ENCODE results near the gene KDM4C. TPM values are rescaled to one million over a fixed set of nuclear protein-coding genes. Genes with fewer than 3 reads are reported as not detected.

Gene KDM4C
- total RNA-seq, 2 donors from 2014 or later = 12.8 to 31.5 TPM

GRCh38 chr9:7135735-7136134 is 378.0 kb downstream of the KDM4C start:
- TF ChIP-seq CTCF (conservative IDR thresholded peaks at IDR 0.05) = peak; percentile 51
- DNase-seq = no peak
- Histone ChIP-seq H3K9me3 (ENCODE audit: control insufficient read depth, low read length) (no peaks in the 10 kb centered on the region), H3K27me3 (ENCODE audit: control insufficient read depth, insufficient read depth, low read length, poor library complexity, severe bottlenecking) (no peaks in the 10 kb centered on the region), H3K4me3 (ENCODE audit: low read length) (no peak overlapping the region), H3K27ac (ENCODE audit: low read depth, low read length) (no peak overlapping the region), H3K36me3 (ENCODE audit: control insufficient read depth, insufficient read depth, low read length) (peaks cover 33% of the 10 kb centered on the region), H3K9ac (ENCODE audit: extremely low read depth, low read length, poor library complexity, severe bottlenecking) (no peak overlapping the region), H3K4me1 (ENCODE audit: control insufficient read depth, insufficient read depth, low read length) (no peaks in the 10 kb centered on the region)
- no peaks in the 10 kb centered on the region for H3K27me3 Mint-ChIP-seq (ENCODE audit: insufficient read depth)
- peaks cover 14% of the 10 kb centered on the region for H3K36me3 Mint-ChIP-seq (ENCODE audit: low read depth)
- 94 to 97% methylated on average over 4 of the region's 4 CpGs for WGBS, 2 experiments (ENCODE audit: insufficient coverage in 1 of 2, insufficient read length in 1 of 2)
- no peak overlapping the region for H3K4me3 Mint-ChIP-seq
- no peak overlapping the region for H3K27ac Mint-ChIP-seq
- no peaks in the 10 kb centered on the region for H3K9me3 Mint-ChIP-seq
- H3K4me1 Mint-ChIP-seq = peaks cover 16% of the 10 kb centered on the region

GRCh38 chr9:7137040-7137439 is 379.3 kb downstream of the KDM4C start:
- Histone ChIP-seq H3K27me3 (ENCODE audit: control insufficient read depth, insufficient read depth, low read length, poor library complexity, severe bottlenecking) (no peaks in the 10 kb centered on the region), H3K4me1 (ENCODE audit: control insufficient read depth, insufficient read depth, low read length) (no peaks in the 10 kb centered on the region), H3K27ac (ENCODE audit: low read depth, low read length) (no peak overlapping the region), H3K36me3 (ENCODE audit: control insufficient read depth, insufficient read depth, low read length) (peaks cover 34% of the 10 kb centered on the region), H3K9me3 (ENCODE audit: control insufficient read depth, low read length) (no peaks in the 10 kb centered on the region), H3K9ac (ENCODE audit: extremely low read depth, low read length, poor library complexity, severe bottlenecking) (no peak overlapping the region), H3K4me3 (ENCODE audit: low read length) (no peak overlapping the region)
- 94 to 96% methylated on average over 4 to 6 of the region's 6 CpGs for WGBS, 2 experiments (ENCODE audit: insufficient coverage in 1 of 2, insufficient read length in 1 of 2)
- Mint-ChIP-seq H3K4me3 (no peak overlapping the region), H3K27me3 (ENCODE audit: insufficient read depth) (no peaks in the 10 kb centered on the region), H3K4me1 (peaks cover 16% of the 10 kb centered on the region), H3K27ac (no peak overlapping the region), H3K9me3 (no peaks in the 10 kb centered on the region), H3K36me3 (ENCODE audit: low read depth) (peaks cover 17% of the 10 kb centered on the region)
- no peak for DNase-seq
- TF ChIP-seq CTCF (conservative IDR thresholded peaks at IDR 0.05) = no peak

- H3K4me3 ChIP-seq (ENCODE audit: low read length) = no peak overlapping the region
- TF ChIP-seq CTCF (conservative IDR thresholded peaks at IDR 0.05) = no peak
- peaks cover 19% of the 10 kb centered on the region for H3K36me3 Mint-ChIP-seq (ENCODE audit: low read depth)
- 80 to 90% methylated on average over 2 to 4 of the region's 5 CpGs for WGBS, 2 experiments (ENCODE audit: insufficient coverage in 1 of 2, insufficient read length in 1 of 2)
- H3K9me3 Mint-ChIP-seq = no peaks in the 10 kb centered on the region
- H3K4me1 Mint-ChIP-seq = peaks cover 16% of the 10 kb centered on the region
- no peaks in the 10 kb centered on the region for H3K9me3 ChIP-seq (ENCODE audit: control insufficient read depth, low read length)
- no peak for DNase-seq
- H3K4me1 ChIP-seq (ENCODE audit: control insufficient read depth, insufficient read depth, low read length) = no peaks in the 10 kb centered on the region
- H3K27me3 ChIP-seq (ENCODE audit: control insufficient read depth, insufficient read depth, low read length, poor library complexity, severe bottlenecking) = no peaks in the 10 kb centered on the region
- H3K27me3 Mint-ChIP-seq (ENCODE audit: insufficient read depth) = no peaks in the 10 kb centered on the region
- no peak overlapping the region for H3K27ac Mint-ChIP-seq
- no peak overlapping the region for H3K9ac ChIP-seq (ENCODE audit: extremely low read depth, low read length, poor library complexity, severe bottlenecking)
- H3K36me3 ChIP-seq (ENCODE audit: control insufficient read depth, insufficient read depth, low read length) = peaks cover 31% of the 10 kb centered on the region
- H3K4me3 Mint-ChIP-seq = no peak overlapping the region
- H3K27ac ChIP-seq (ENCODE audit: low read depth, low read length) = no peak overlapping the region
These were observed 379.8 kb downstream of the KDM4C start for GRCh38 chr9:7137571-7137970.

All from endodermal cell (in vitro differentiated cells).